Measurements from ENCODE around the gene NTRK1. TPM values are rescaled to one million over a fixed set of nuclear protein-coding genes. Genes with fewer than 3 reads are reported as not detected.
"Not testable (repeated sequence)": the region's sequence is repeated elsewhere in the genome, so short reads cannot be mapped to it uniquely, and the experiment has no call there.

NTRK1 gene
- total RNA-seq, 1 donor from 2014 or later, result 2.5 TPM

DNA sequence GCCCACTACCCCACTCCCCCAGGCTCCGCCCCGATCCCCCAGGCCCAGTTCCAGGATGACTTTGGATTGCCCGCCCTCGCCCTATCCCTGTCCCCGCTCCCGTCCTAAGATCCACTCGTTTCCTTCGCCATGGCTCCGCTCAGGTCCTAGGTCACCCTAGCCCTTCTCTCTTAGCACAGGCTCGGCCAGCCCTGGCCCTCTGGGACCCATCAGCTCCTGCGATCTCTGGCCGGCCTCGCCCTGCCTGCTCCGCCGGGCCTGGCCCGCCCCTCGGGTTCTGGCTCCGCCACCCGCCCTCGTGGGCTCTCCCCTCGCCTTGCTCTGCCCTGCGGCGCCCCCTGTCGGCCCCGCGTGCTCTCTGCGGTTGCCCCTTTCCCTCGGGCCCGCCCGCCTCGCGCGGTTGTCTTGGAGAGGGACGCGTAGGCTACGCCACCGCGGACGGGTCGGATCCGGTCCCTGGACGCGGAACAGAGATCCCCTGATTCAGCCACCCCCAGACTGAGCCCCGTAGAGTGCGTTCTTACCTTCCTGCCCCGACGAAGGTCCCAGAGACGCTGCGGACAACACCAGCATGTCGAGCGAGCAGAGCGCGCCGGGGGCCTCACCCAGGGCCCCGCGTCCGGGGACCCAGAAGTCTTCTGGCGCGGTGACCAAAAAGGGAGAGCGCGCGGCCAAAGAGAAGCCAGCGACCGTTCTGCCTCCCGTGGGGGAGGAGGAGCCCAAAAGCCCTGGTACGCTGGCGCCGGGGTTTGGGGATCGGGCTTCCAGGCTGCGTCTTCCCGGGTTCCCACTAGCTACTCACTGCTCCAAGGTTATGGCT, 59.8 kb downstream of the NTRK1 start, which contains the start of gene LRRC71:
Gene LRRC71, plus strand, starts transcription at position 400 of the 820 bp plus-strand sequence. Its CDS starts 172 bp downstream, at position 572.
- intact Hi-C loops (cut with DNase I), result no loop called here
- peak; percentile 88 for DNase-seq
- ATAC-seq (ENCODE audit: poor library complexity), result peak; percentile 95

GRCh38 chr1:156921053-156921529, 60.4 kb downstream of the NTRK1 start:
- DNase-seq (no peak), ATAC-seq (ENCODE audit: poor library complexity) (no peak)
- intact Hi-C loops (cut with DNase I), result no loop called here

GRCh38 chr1:156922986-156923669, 62.5 kb downstream of the NTRK1 start:
- ATAC-seq (ENCODE audit: poor library complexity), result no peak
- intact Hi-C loops (cut with DNase I), result no loop called here
- peak; percentile 36 for DNase-seq

DNA sequence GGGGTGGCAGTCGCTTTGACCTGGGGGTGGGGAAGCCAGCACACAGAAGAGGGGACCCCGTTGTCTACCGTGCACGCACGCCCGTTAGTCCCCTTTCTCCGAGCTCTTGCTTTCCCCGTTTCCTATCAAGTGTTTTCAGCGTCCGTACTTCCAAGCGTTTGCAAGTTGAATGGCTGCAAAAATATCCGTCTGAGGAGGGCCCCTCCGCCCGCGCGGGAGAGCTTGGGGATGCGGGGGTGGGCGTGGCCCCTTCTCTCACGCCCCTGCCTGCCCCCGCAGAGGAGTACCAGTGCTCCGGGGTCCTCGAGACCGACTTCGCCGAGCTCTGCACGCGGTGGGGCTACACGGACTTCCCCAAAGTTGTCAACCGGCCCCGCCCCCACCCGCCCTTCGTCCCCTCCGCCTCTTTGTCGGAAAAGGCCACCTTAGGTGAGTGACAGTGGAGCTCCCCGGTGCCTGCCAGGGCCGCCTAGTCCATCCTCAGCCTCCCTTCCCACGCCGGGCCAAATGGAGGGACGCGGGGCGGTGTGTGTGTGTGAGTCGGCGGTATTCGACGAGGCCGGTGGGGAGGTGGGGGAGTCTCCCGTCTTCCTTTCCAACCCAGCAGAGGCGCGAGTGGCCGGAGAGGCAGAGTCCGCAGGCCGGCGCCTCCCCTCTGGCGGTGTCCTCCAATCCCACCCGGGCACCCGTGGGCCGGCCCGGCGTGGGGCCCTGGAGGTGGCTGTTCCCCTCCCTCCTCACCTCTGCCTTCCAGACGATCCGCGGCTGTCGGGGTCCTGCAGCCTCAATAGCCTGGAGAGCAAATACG, 63.2 kb downstream of the NTRK1 start:
- DNase-seq (peak; percentile 37), ATAC-seq (ENCODE audit: poor library complexity) (no peak)
- intact Hi-C loops (cut with DNase I), result no loop called here

- DNase-seq, result peak; percentile 21
- intact Hi-C loops (cut with DNase I), result loop anchor here (5.0 kb wide), 1 partner anchor 32 kb away; the partner anchor contains the start of gene PEAR1
- no peak for ATAC-seq (ENCODE audit: poor library complexity)
Observed at GRCh38 chr1:156924478-156925153, 64.0 kb downstream of the NTRK1 start.

DNA sequence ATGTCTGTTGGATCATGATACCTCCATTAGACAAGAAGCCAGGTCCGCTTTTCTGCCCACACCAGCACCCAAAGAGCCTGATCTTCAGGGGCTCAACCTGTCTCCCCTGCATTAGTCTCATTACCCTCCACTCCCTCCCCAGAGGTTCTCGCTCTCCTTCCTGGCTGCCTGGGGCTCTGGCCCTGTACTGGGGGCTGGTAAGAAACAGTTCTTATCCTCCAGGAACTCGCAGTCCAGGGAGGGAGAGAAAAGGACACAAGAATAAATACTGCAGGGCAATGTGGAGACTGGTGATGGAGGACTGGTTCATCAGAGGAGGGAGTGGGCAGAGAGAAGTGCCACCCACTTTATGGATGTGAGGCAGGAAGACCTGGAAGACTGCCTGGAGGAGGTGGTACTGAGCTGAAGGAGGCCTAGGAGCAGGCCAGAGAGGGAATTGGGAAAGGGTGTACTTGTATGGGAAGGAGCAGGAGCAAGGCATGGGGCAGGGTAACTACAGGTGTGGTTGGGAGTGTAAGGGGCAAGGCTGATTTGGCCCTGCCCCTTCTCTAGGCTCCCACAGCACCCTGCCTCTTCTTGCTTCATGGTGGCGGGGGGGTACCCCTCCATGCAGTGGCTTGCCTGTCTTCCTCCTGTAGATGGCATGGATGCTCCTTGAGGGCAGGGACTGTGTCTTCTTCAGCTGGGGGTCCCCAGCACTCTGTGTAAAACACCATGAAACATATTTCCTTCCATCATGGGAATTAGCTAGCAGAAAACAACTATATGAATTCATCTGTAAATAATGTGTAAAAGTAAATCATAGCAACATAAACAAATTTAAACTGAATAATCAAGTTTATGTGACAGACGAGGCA, 64.7 kb downstream of the NTRK1 start:
- DNase-seq, result peak; percentile 12
- no peak for ATAC-seq (ENCODE audit: poor library complexity)
- intact Hi-C loops (cut with DNase I), result loop anchor here (5.0 kb wide), 1 partner anchor 33 kb away; the partner anchor contains the start of gene PEAR1

DNA sequence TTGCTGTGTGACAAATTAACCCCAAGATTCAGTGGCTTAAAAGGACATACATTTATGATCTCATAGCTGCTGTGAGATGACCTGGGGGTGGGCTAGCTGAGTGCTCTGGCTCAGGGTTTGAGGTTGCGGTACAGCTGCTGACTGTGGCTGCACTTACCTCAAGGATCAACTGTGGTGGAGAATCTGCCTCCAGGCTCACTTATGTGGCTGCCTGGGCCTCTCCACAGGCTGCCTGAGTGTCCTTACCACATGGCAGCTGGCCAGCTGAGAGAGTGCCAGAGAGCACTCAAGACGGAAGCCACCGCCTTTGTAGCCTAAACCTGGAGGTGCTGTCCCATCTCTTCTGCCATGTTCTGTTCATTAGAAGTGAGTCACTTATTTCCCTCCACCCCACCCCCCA, 65.5 kb downstream of the NTRK1 start:
- DNase-seq (peak; percentile 76), ATAC-seq (ENCODE audit: poor library complexity) (peak; percentile 38)
- intact Hi-C loops (cut with DNase I), result loop anchor here (5.0 kb wide), 1 partner anchor 34 kb away; the partner anchor contains the start of gene PEAR1

DNA sequence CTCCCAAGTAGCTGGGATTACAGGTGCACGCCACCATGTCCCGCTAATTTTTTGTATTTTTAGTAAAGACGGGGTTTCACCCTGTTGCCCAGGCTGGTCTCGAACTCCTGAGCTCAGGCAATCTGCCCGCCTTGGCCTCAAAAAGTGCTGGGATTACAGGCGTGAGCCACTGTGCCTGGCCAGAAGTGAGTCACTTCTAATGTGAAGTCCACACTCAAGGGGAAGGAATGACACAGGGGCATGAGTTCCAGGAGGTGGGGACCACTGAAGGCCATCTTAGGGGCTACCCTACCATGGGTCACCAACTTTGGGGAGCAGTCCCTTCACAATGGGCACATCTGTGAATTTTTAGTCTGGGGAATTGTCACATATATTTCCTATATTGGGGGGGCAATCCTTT, 66.0 kb downstream of the NTRK1 start:
- DNase-seq, result peak; percentile 20

GRCh38 chr1:156927215-156928042, 66.8 kb downstream of the NTRK1 start:
- intact Hi-C loops (cut with DNase I), result loop anchor here (5.0 kb wide), 1 partner anchor 35 kb away; the partner anchor contains the start of gene PEAR1

More for the DNA sequence above, 66.0 kb downstream of the NTRK1 start:
- not testable (repeated sequence) for ATAC-seq (ENCODE audit: poor library complexity)
- intact Hi-C loops (cut with DNase I), result loop anchor here (5.0 kb wide), 1 partner anchor 34 kb away; the partner anchor contains the start of gene PEAR1

DNA sequence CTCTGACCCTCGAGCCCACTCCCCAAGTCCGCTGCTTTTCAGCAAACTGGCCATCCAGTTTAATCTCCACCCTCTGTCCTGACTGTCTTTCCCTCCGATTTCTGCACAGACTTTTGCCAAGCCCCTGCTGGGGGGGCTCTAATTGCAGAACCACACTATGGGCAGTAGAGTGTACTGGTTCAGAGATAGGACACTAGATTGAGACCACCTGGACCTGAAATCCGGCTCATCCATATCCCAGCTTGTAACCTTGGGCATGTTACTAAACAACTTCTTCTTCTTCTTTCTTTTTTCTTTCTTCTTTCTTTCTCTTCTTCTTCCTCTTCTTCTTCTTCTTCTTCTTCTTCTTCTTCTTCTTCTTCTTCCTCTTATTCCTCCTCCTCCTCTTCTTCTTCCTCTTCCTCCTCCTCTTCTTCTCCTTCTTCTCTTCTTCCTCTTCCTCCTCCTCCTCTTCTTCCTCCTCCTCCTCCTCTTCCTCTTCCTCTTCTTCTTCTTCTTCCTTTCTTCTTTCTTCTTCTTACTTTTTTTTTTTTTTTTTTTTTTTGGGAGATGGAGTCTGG, 67.5 kb downstream of the NTRK1 start:
- intact Hi-C loops (cut with DNase I), result loop anchor here (5.0 kb wide), 1 partner anchor 36 kb away; the partner anchor contains the start of gene PEAR1
- no peak for DNase-seq
- no peak for ATAC-seq (ENCODE audit: poor library complexity)

More at GRCh38 chr1:156927215-156928042, 66.8 kb downstream of the NTRK1 start:
- ATAC-seq (ENCODE audit: poor library complexity) (peak; percentile 70), DNase-seq (peak; percentile 83)

DNA sequence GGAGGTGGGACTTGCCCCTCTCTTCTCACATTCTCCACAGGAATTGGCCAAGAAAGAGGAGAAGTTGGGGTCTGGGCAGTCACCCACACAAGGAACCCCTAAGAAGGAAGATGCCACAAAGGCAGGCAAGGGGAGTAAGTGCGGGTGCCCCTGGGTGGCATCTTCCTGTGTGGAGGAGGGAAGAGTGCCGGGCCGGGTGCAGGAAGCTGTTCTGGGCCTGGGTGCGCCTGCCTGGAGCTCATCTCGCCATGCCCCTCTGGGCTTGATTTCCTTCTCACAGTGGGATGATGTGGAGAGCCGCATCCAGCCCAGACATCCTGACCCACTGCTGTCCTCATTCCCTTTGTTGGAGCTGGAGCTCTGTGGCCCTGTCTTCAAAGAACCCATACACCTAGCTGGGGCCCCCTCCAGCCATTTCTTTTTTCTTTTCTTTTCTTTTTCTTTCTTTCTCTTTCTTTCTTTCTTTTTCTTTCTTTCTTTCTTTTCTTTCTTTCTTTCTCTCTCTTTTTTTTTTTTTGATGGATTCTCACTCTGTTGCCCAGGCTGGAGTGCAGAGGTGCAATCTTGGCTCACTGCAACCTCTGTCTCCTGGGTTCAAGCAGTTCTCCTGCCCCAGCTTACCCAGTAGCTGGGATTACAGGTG, 69.1 kb downstream of the NTRK1 start:
- no peak for DNase-seq
- ATAC-seq (ENCODE audit: poor library complexity), result no peak
- intact Hi-C loops (cut with DNase I), result loop anchor here (5.0 kb wide), 1 partner anchor 37 kb away; the partner anchor contains the start of gene PEAR1

DNA sequence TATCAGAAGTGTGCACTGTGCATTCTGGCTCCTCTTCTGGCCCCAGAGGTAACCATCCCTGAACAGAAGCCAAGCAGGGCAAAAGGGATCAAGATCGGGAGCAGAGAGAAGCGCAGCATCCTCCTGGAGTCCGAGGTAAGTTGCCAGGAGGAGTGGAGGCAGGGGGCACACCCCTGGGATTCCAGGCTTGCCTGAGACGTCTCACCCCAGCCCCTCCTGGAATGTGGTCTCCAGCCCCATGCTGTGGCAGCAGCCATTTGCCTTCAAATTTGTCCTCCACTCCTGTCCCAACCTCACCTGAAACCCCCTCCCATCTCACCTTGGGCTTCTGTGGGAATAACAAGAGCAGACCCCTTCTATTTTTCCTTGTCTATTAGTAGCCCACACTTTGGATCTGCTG, 69.8 kb downstream of the NTRK1 start:
- intact Hi-C loops (cut with DNase I), result no loop called here
- ATAC-seq (ENCODE audit: poor library complexity), result no peak
- no peak for DNase-seq

Data from Right ventricle myocardium superior (tissue), 1 donor.